Liver (tissue), 9 donors: ENCODE results near the gene NHLRC3. TPM values are rescaled to one million over a fixed set of nuclear protein-coding genes. Genes with fewer than 3 reads are reported as not detected.

Source experiments
- DNase-seq: peaks from one replicate; pipeline ENCODE4 v3.0.0-alpha.2; 2017; ENCODE audit warnings: low spot score
- H3K27ac ChIP-seq, 2 donors: one replicate each; pipeline ENCODE4 v1.7.0; 2013; ENCODE audit warnings: inconsistent platforms in 2 of 2, low read length in 2 of 2, control low read depth in 1 of 2, low read depth in 1 of 2, mild to moderate bottlenecking in 1 of 2
- H3K27me3 ChIP-seq, 4 donors: one replicate each; pipeline versions ENCODE4 v1.6.1 to v1.7.0; 2013; ENCODE audit warnings: low read length in 3 of 4, inconsistent platforms in 1 of 4, mild to moderate bottlenecking in 1 of 4, moderate library complexity in 1 of 4; ENCODE audit not compliant: control insufficient read depth in 4 of 4, insufficient read depth in 4 of 4
- H3K36me3 ChIP-seq, 4 donors: one replicate each; pipeline versions ENCODE4 v1.6.1 to v1.7.0; 2013; ENCODE audit warnings: low read length in 3 of 4, mild to moderate bottlenecking in 3 of 4, low read depth in 1 of 4, moderate library complexity in 1 of 4; ENCODE audit not compliant: control insufficient read depth in 4 of 4, insufficient read depth in 3 of 4
- H3K4me1 ChIP-seq, 4 donors: one replicate each; pipeline versions ENCODE4 v1.6.1 to v1.7.0; 2013; ENCODE audit warnings: low read length in 3 of 4, mild to moderate bottlenecking in 3 of 4, moderate library complexity in 1 of 4; ENCODE audit not compliant: control insufficient read depth in 4 of 4, insufficient read depth in 4 of 4
- H3K4me3 ChIP-seq, 3 donors: one replicate each; pipeline versions ENCODE4 v1.6.1 to v1.7.0; 2013; ENCODE audit warnings: low read length in 3 of 3, control low read depth in 1 of 3, low read depth in 1 of 3, mild to moderate bottlenecking in 1 of 3
- H3K9ac ChIP-seq, 2 donors: one replicate each; pipeline ENCODE4 v1.7.0; 2013; ENCODE audit warnings: low read length in 2 of 2, mild to moderate bottlenecking in 2 of 2, moderate library complexity in 2 of 2, control low read depth in 1 of 2, low read depth in 1 of 2
- H3K9me3 ChIP-seq, 4 donors: one replicate each; pipeline versions ENCODE4 v1.6.1 to v1.7.0; 2013; ENCODE audit warnings: low read length in 3 of 4; ENCODE audit not compliant: control insufficient read depth in 4 of 4
- EGR1 ChIP-seq, 2 donors: IDR thresholded peaks; 2 replicates each; pipeline ENCODE4 v1.6.1; 2016 to 2018; ENCODE audit warnings: antibody characterized with exemption in 2 of 2, low read depth in 2 of 2
- FOXA1 ChIP-seq: IDR thresholded peaks from 2 replicates; pipeline ENCODE4 v1.6.1; 2016; ENCODE audit warnings: antibody characterized with exemption
- FOXA2 ChIP-seq: IDR thresholded peaks from 2 replicates; pipeline ENCODE4 v1.6.1; 2016; ENCODE audit warnings: antibody characterized with exemption
- HNF4A ChIP-seq, 2 donors: conservative IDR thresholded peaks; 2 replicates each; pipeline ENCODE4 v1.6.1; 2016; ENCODE audit warnings: antibody characterized with exemption in 2 of 2, mild to moderate bottlenecking in 2 of 2
- HNF4G ChIP-seq: IDR thresholded peaks from 2 replicates; pipeline ENCODE4 v1.6.1; 2016; ENCODE audit warnings: antibody characterized with exemption
- JUND ChIP-seq, 2 donors: IDR thresholded peaks; 2 replicates each; pipeline ENCODE4 v1.6.1; 2016; ENCODE audit warnings: antibody characterized with exemption in 2 of 2
- MAX ChIP-seq: IDR thresholded peaks from 2 replicates; pipeline ENCODE4 v1.6.1; 2016; ENCODE audit warnings: antibody characterized with exemption
- RAD21 ChIP-seq, 2 donors: IDR thresholded peaks; 2 replicates each; pipeline ENCODE4 v1.6.1; 2016; ENCODE audit warnings: antibody characterized with exemption in 2 of 2, mild to moderate bottlenecking in 2 of 2
- REST ChIP-seq: IDR thresholded peaks from 2 replicates; pipeline ENCODE4 v1.6.1; 2016; ENCODE audit warnings: antibody characterized with exemption, mild to moderate bottlenecking
- RXRA ChIP-seq, 2 donors: IDR thresholded peaks; 2 replicates each; pipeline ENCODE4 v1.6.1; 2017 to 2018; ENCODE audit warnings: antibody characterized with exemption in 2 of 2, mild to moderate bottlenecking in 1 of 2
- SP1 ChIP-seq: IDR thresholded peaks from 2 replicates; pipeline ENCODE4 v1.6.1; 2018; ENCODE audit warnings: antibody characterized with exemption, mild to moderate bottlenecking
- YY1 ChIP-seq: IDR thresholded peaks from 2 replicates; pipeline ENCODE4 v1.6.1; 2016; ENCODE audit warnings: antibody characterized with exemption, mild to moderate bottlenecking
- ZBTB33 ChIP-seq: IDR thresholded peaks from 2 replicates; pipeline ENCODE4 v1.6.1; 2016; ENCODE audit warnings: antibody characterized with exemption
- WGBS: extraction: QIAGEN DNeasy Blood & Tissue Kit; methylation state at CpG from one replicate; pipeline ENCODE4 v1.1.7; 2013; 5-methylcytosine and 5-hydroxymethylcytosine counted together
- polyA plus RNA-seq, 2 donors: library from polyadenylated mRNA; stranded (reverse) in 1 of 2; unstranded in 1 of 2; fragments of 200-250 nt in 1 of 2; fragments of >200 nt in 1 of 2; fragmentation: Nextera tagmentation in 1 of 2; extraction: Ambion mirVana in 1 of 2; gene quantifications; one replicate each; pipeline versions ENCODE4 v1.2.1 to v1.2.3, GENCODE V29; 2013 to 2015
- total RNA-seq, 2 donors: library from RNA; depleted of rRNA; stranded (reverse); fragments of >200 nt; gene quantifications; one replicate each; pipeline ENCODE4 v1.2.3, GENCODE V29; 2014
- TF ChIP-seq, protein P1 (sequence below): IDR thresholded peaks from 2 replicates; pipeline ENCODE4 v1.6.1; 2016; ENCODE audit warnings: antibody characterized with exemption
- TF ChIP-seq, protein P2 (sequence below): fragments of 150-350 bp; IDR thresholded peaks from 2 replicates; pipeline ENCODE4 v1.5.1; 2017; ENCODE audit warnings: improper control_type of control experiment, low read depth, low read length; ENCODE audit not compliant: missing input control
- donor health status: healthy.
- donor health status: healthy.
- donor health status: healthy.
- donor health status: healthy.
- donor health status: healthy.

NHLRC3 gene
- total and polyA plus RNA-seq, 4 donors, result 8.4 to 16.2 (median 12.7) TPM

GRCh38 chr13:39044536-39044935 is 6.3 kb downstream of the NHLRC3 start:
- H3K4me1 ChIP-seq, result peaks cover 0 to 11% (median 7%) of the 10 kb centered on the region in 4 donors
- H3K36me3 ChIP-seq, result peaks cover 5 to 21% (median 14%) of the 10 kb centered on the region in 4 donors
- no peak for DNase-seq

DNA sequence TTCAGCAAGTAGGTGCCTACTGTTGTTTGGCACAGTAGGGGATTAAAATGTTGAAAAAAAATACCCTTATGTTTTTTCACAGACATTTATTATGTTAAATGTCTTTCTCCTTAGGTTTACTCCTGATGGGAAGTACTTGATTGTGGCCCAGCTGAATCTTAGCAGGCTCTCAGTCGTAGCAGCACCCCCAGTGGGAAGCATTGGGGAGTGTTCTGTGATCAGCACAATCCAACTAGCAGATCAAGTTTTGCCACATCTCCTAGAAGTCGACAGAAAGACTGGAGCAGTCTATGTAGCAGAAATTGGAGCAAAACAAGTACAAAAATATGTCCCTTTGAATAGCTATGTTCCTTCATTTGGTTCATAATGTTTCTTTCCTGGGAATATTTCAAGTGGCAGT is 9.3 kb downstream of the NHLRC3 start:
- H3K4me3 ChIP-seq, result no peak overlapping the region
- no peaks in the 10 kb centered on the region for H3K4me1 ChIP-seq
- 50% methylated on average over 2 of the region's 2 CpGs for WGBS
- TF ChIP-seq, protein P1, sequence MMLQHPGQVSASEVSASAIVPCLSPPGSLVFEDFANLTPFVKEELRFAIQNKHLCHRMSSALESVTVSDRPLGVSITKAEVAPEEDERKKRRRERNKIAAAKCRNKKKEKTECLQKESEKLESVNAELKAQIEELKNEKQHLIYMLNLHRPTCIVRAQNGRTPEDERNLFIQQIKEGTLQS, result no peak
- no peak for TF ChIP-seq MAX
- no peak for TF ChIP-seq RAD21 (IDR thresholded peaks at IDR 0.05)
- TF ChIP-seq HNF4A (conservative IDR thresholded peaks at IDR 0.05), result no peak
- TF ChIP-seq EGR1 (IDR thresholded peaks at IDR 0.05; ENCODE audit: low read depth in 2 of 2), result no peak
- no peak for TF ChIP-seq SP1
- TF ChIP-seq REST, result no peak
- no peak for TF ChIP-seq RXRA (IDR thresholded peaks at IDR 0.05)
- TF ChIP-seq FOXA1, result no peak
- no peak for TF ChIP-seq ZBTB33
- no peaks in the 10 kb centered on the region for H3K9me3 ChIP-seq
- no peak overlapping the region for H3K9ac ChIP-seq
- DNase-seq, result no peak
- H3K27me3 ChIP-seq, result no peaks in the 10 kb centered on the region
- peaks cover 5 to 23% (median 16%) of the 10 kb centered on the region in 4 donors for H3K36me3 ChIP-seq
- no peak overlapping the region for H3K27ac ChIP-seq

More at GRCh38 chr13:39044536-39044935, 6.3 kb downstream of the NHLRC3 start:
- Histone ChIP-seq H3K27me3 (no peaks in the 10 kb centered on the region), H3K4me3 (no peak overlapping the region), H3K27ac (no peak overlapping the region), H3K9me3 (no peaks in the 10 kb centered on the region), H3K9ac (no peak overlapping the region)
- 97% methylated on average over 3 of the region's 3 CpGs for WGBS
- no peak for TF ChIP-seq JUND (IDR thresholded peaks at IDR 0.05)
- TF ChIP-seq FOXA2, result no peak
- TF ChIP-seq YY1, result no peak
- no peak for TF ChIP-seq REST
- TF ChIP-seq, protein P2, sequence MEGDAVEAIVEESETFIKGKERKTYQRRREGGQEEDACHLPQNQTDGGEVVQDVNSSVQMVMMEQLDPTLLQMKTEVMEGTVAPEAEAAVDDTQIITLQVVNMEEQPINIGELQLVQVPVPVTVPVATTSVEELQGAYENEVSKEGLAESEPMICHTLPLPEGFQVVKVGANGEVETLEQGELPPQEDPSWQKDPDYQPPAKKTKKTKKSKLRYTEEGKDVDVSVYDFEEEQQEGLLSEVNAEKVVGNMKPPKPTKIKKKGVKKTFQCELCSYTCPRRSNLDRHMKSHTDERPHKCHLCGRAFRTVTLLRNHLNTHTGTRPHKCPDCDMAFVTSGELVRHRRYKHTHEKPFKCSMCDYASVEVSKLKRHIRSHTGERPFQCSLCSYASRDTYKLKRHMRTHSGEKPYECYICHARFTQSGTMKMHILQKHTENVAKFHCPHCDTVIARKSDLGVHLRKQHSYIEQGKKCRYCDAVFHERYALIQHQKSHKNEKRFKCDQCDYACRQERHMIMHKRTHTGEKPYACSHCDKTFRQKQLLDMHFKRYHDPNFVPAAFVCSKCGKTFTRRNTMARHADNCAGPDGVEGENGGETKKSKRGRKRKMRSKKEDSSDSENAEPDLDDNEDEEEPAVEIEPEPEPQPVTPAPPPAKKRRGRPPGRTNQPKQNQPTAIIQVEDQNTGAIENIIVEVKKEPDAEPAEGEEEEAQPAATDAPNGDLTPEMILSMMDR, result no peak
- TF ChIP-seq SP1, result no peak
- no peak for TF ChIP-seq HNF4G
- TF ChIP-seq, protein P1, result no peak
